Bronchial epithelial cell (primary cell): ENCODE data around the gene ZNF655. TPM values are rescaled to one million over a fixed set of nuclear protein-coding genes. Genes with fewer than 3 reads are reported as not detected.

Source experiments
- DNase-seq: peaks from one replicate; pipeline ENCODE4 v3.0.0-alpha.2; 2010; ENCODE audit warnings: low read depth
- FAIRE-seq: peaks from 2 replicates; lab custom pipeline; 2011; peaks lifted over from hg19 to GRCh38; lab: Jason Lieb, UNC
- H3K27me3 ChIP-seq: 2 replicates; pipeline ENCODE4 v1.5.1; 2011; ENCODE audit warnings: low read length; ENCODE audit not compliant: control insufficient read depth, insufficient read depth
- H3K36me3 ChIP-seq: 2 replicates; pipeline ENCODE4 v1.5.1; 2011; ENCODE audit warnings: low read length; ENCODE audit not compliant: control insufficient read depth, insufficient read depth
- H3K4me3 ChIP-seq: 2 replicates; pipeline ENCODE4 v1.5.1; 2011; ENCODE audit warnings: mild to moderate bottlenecking, low read depth, low read length, control low read depth
- CTCF ChIP-seq: IDR thresholded peaks from 2 replicates; pipeline ENCODE4 v1.5.1; 2011; ENCODE audit warnings: mild to moderate bottlenecking, moderate library complexity, low read length, control low read depth, inconsistent platforms; ENCODE audit not compliant: insufficient read depth, severe bottlenecking
- total RNA-seq: library from RNA; depleted of rRNA; stranded (reverse); fragments of >200 nt; gene quantifications from 2 replicates; pipeline ENCODE4 v1.2.1, GENCODE V29; 2014

ZNF655 gene
- total RNA-seq, 1 donor from 2014 or later = 51.1 TPM

GRCh38 chr7:99616359-99617191 lies 58.1 kb downstream of the ZNF655 start, which contains the start of gene ZSCAN25:
Gene ZSCAN25 (plus strand): TSS chr7:99616946. CDS start chr7:99619607, 2,661 bp downstream.
- FAIRE-seq = no peak
- TF ChIP-seq CTCF = peak; percentile 39

GRCh38 chr7:99617192-99617781 lies 58.8 kb downstream of the ZNF655 start:
- H3K4me3 ChIP-seq = peak overlapping the region; percentile 73
- no peaks in the 10 kb centered on the region for H3K27me3 ChIP-seq
- FAIRE-seq = no peak
- DNase-seq = no peak
- peaks cover 10% of the 10 kb centered on the region for H3K36me3 ChIP-seq
- TF ChIP-seq CTCF = no peak

More at GRCh38 chr7:99616359-99617191, 58.1 kb downstream of the ZNF655 start, which contains the start of gene ZSCAN25:
- DNase-seq = peak; percentile 82
- peak within 1 kb of the TSS; percentile 73 for H3K4me3 ChIP-seq
- H3K36me3 ChIP-seq = peaks cover 8% of the 10 kb centered on the region
- H3K27me3 ChIP-seq = no peaks in the 10 kb centered on the region

- FAIRE-seq = peak; percentile 80
- no peaks in the 10 kb centered on the region for H3K27me3 ChIP-seq
- H3K36me3 ChIP-seq = peaks cover 13% of the 10 kb centered on the region
- peak; percentile 98 for DNase-seq
- no peak for TF ChIP-seq CTCF
- no peak overlapping the region for H3K4me3 ChIP-seq
These were observed 60.3 kb downstream of the ZNF655 start for GRCh38 chr7:99618726-99619125.

- DNase-seq (no peak), FAIRE-seq (no peak)
- peaks cover 19% of the 10 kb centered on the region for H3K36me3 ChIP-seq
- TF ChIP-seq CTCF = no peak
- no peak overlapping the region for H3K4me3 ChIP-seq
- H3K27me3 ChIP-seq = no peaks in the 10 kb centered on the region
These were observed 61.2 kb downstream of the ZNF655 start for GRCh38 chr7:99619571-99620130.

- FAIRE-seq (no peak), DNase-seq (no peak)
- no peak overlapping the region for H3K4me3 ChIP-seq
- TF ChIP-seq CTCF = no peak
- H3K36me3 ChIP-seq = peaks cover 28% of the 10 kb centered on the region
- H3K27me3 ChIP-seq = no peaks in the 10 kb centered on the region
These were observed 62.8 kb downstream of the ZNF655 start for GRCh38 chr7:99621271-99621670.
